Left lung (tissue), 10 donors: ENCODE results near the gene DCDC1. TPM values are rescaled to one million over a fixed set of nuclear protein-coding genes. Genes with fewer than 3 reads are reported as not detected.

Experiments
- ATAC-seq: fragments of 200-7000 bp; cut with Tn5 transposase; one replicate; pipeline ENCODE4 v1.9.1; 2020; ENCODE audit warnings: moderate library complexity
- DNase-seq, 4 donors: peaks; one replicate each; pipeline ENCODE4 v3.0.0-alpha.2; 2013 to 2020
- H3K27ac ChIP-seq, 2 donors: fragments of 200-600 bp; sonication (generic) in 1 of 2; one replicate each; pipeline versions ENCODE4 v1.5.0 to v1.8.0; 2020 to 2021
- H3K27me3 ChIP-seq, 2 donors: fragments of 200-600 bp; sonication (generic) in 1 of 2; one replicate each; pipeline versions ENCODE4 v1.5.0 to v1.8.0; 2020 to 2021
- H3K36me3 ChIP-seq, 2 donors: fragments of 200-600 bp; sonication (generic) in 1 of 2; one replicate each; pipeline versions ENCODE4 v1.5.0 to v1.8.0; 2020 to 2021
- H3K4me1 ChIP-seq, 2 donors: fragments of 200-600 bp; one replicate each; pipeline ENCODE4 v1.8.0; 2021
- H3K4me3 ChIP-seq, 2 donors: fragments of 200-600 bp; sonication (generic) in 1 of 2; one replicate each; pipeline versions ENCODE4 v1.5.0 to v1.8.0; 2020 to 2021; ENCODE audit warnings: mild to moderate bottlenecking in 1 of 2
- H3K9me3 ChIP-seq, 2 donors: fragments of 200-600 bp; sonication (generic) in 1 of 2; one replicate each; pipeline versions ENCODE4 v1.5.0 to v1.8.0; 2020 to 2021
- CTCF ChIP-seq, 2 donors: fragments of 200-600 bp; sonication (generic) in 1 of 2; IDR thresholded peaks; one replicate each; pipeline versions ENCODE4 v1.5.0 to v1.8.0; 2021; ENCODE audit warnings: antibody characterized with exemption in 2 of 2
- intact Hi-C, 2 donors: fragments of 100-400 bp; cut with DNase I; formaldehyde crosslinking; loops; one replicate each; pipeline versions ENCODE4 v1.11.2 to v1.14.2; 2022
- polyA plus RNA-seq, 6 donors: library from polyadenylated mRNA; unstranded; fragments of 120-200 nt; gene quantifications; one replicate each; pipeline ENCODE4 v1.2.1, GENCODE V29; 2013; ENCODE audit not compliant: insufficient read length in 6 of 6
- total RNA-seq, 2 donors: library from RNA; stranded (reverse); fragmentation: NEBNext Ultra II Directional; extraction: Animal tissue kit (Norgen Biotek cat#: 25700); gene quantifications; one replicate each; pipeline ENCODE4 v1.2.1, GENCODE V29; 2021
- donor health status: DM: no; HTN: yes; CAD: no.
- donor health status: DM: no; HTN: no; CAD: no.

Gene DCDC1
- total and polyA plus RNA-seq, 8 donors, result 0.09 to 3.3 (median 2.0) TPM

- Histone ChIP-seq H3K4me3 (no peak overlapping the region), H3K27me3 (no peaks in the 10 kb centered on the region), H3K36me3 (no peaks in the 10 kb centered on the region), H3K9me3 (no peaks in the 10 kb centered on the region), H3K4me1 (no peaks in the 10 kb centered on the region), H3K27ac (no peak overlapping the region)
- no peak for TF ChIP-seq CTCF (IDR thresholded peaks at IDR 0.05)
- intact Hi-C loops, result no loop called here
- ATAC-seq, result no peak
- no peak for DNase-seq
These were observed 385.6 kb downstream of the DCDC1 start for GRCh38 chr11:30983776-30984441.

- no peak overlapping the region for H3K27ac ChIP-seq
- H3K4me3 ChIP-seq, result no peak overlapping the region
- DNase-seq (no peak), ATAC-seq (no peak)
- H3K4me1 ChIP-seq, result no peaks in the 10 kb centered on the region
- no peaks in the 10 kb centered on the region for H3K27me3 ChIP-seq
- H3K36me3 ChIP-seq, result no peaks in the 10 kb centered on the region
- no peak for TF ChIP-seq CTCF (IDR thresholded peaks at IDR 0.05)
- no peaks in the 10 kb centered on the region for H3K9me3 ChIP-seq
- intact Hi-C loops, result no loop called here
These were observed 386.4 kb downstream of the DCDC1 start for GRCh38 chr11:30983143-30983542.

GRCh38 chr11:30967579-30967978, 402.0 kb downstream of the DCDC1 start:
- no peaks in the 10 kb centered on the region for H3K27me3 ChIP-seq
- no peak overlapping the region for H3K4me3 ChIP-seq
- no peak overlapping the region for H3K27ac ChIP-seq
- H3K9me3 ChIP-seq, result peaks cover 0 to 17% of the 10 kb centered on the region in 2 donors
- H3K36me3 ChIP-seq, result no peaks in the 10 kb centered on the region
- TF ChIP-seq CTCF (IDR thresholded peaks at IDR 0.05), result no peak
- DNase-seq, result no peak
- no peak for ATAC-seq
- intact Hi-C loops, result no loop called here
- no peaks in the 10 kb centered on the region for H3K4me1 ChIP-seq

GRCh38 chr11:30960387-30960992, 409.0 kb downstream of the DCDC1 start:
- intact Hi-C loops, result no loop called here
- no peak for ATAC-seq
- peak in 1 of 2 donors; percentile 29 for TF ChIP-seq CTCF (IDR thresholded peaks at IDR 0.05)
- Histone ChIP-seq H3K4me1 (no peaks in the 10 kb centered on the region), H3K4me3 (no peak overlapping the region), H3K27ac (no peak overlapping the region), H3K27me3 (no peaks in the 10 kb centered on the region), H3K36me3 (no peaks in the 10 kb centered on the region), H3K9me3 (no peaks in the 10 kb centered on the region)
- peak in 2 of 4 donors; percentile 28 to 68 for DNase-seq

GRCh38 chr11:30956751-30957150, 412.8 kb downstream of the DCDC1 start:
- no peaks in the 10 kb centered on the region for H3K9me3 ChIP-seq
- H3K36me3 ChIP-seq, result no peaks in the 10 kb centered on the region
- no peaks in the 10 kb centered on the region for H3K4me1 ChIP-seq
- DNase-seq (no peak), ATAC-seq (no peak)
- no peaks in the 10 kb centered on the region for H3K27me3 ChIP-seq
- intact Hi-C loops, result no loop called here
- no peak overlapping the region for H3K4me3 ChIP-seq
- no peak overlapping the region for H3K27ac ChIP-seq
- TF ChIP-seq CTCF (IDR thresholded peaks at IDR 0.05), result no peak
